Panc1 (cell line): Measurements from ENCODE around the gene SH3D21. TPM values are rescaled to one million over a fixed set of nuclear protein-coding genes. Genes with fewer than 3 reads are reported as not detected.

Source experiments
- ATAC-seq: fragments of 200-7000 bp; cut with Tn5 transposase; 2 replicates; pipeline ENCODE4 v1.9.1; 2020; ENCODE audit warnings: mild to moderate bottlenecking, moderate library complexity
- BruUV-seq: library from RNA; stranded (reverse); fragments of 400-500 nt; replicated peaks from 2 replicates; lab custom pipeline; 2021; lab: Mats Ljungman, UMichigan
- CTCF ChIA-PET: fragments of 300-600 bp; sonication (Branson Sonifier 250); formaldehyde crosslinking; loops from one replicate; lab custom pipeline; 2022; ENCODE audit warnings: antibody characterized with exemption; lab: Charles Lee
- POLR2A ChIA-PET: fragments of 300-600 bp; sonication (Branson Sonifier 250); formaldehyde crosslinking; loops from one replicate; lab custom pipeline; 2022; ENCODE audit warnings: antibody characterized with exemption; lab: Charles Lee
- DNase-seq: peaks from one replicate; pipeline ENCODE4 v3.0.0-alpha.2; 2010; ENCODE audit warnings: low read depth, low spot score
- H3K27ac ChIP-seq: 2 replicates; pipeline ENCODE4 v1.5.1; 2011; ENCODE audit warnings: mild to moderate bottlenecking, low read length, inconsistent platforms
- H3K27me3 ChIP-seq: fragments of 200-500 bp; sonication (Bioruptor generic); 2 replicates; pipeline ENCODE4 v1.6.0; 2014; ENCODE audit warnings: low read length, inconsistent platforms; ENCODE audit not compliant: control insufficient read depth, insufficient read depth
- H3K36me3 ChIP-seq: fragments of 200-500 bp; sonication (Bioruptor generic); 2 replicates; pipeline ENCODE4 v1.5.1; 2014; ENCODE audit warnings: inconsistent platforms, mild to moderate bottlenecking, low read length, moderate library complexity; ENCODE audit not compliant: control insufficient read depth, insufficient read depth
- H3K4me1 ChIP-seq: 2 replicates; pipeline ENCODE4 v1.5.1; 2011; ENCODE audit warnings: inconsistent platforms, mild to moderate bottlenecking, low read length, moderate library complexity; ENCODE audit not compliant: control insufficient read depth, insufficient read depth
- H3K4me3 ChIP-seq, 2 experiments: 2 replicates each; pipeline ENCODE4 v1.5.1; 2011 to 2012; ENCODE audit warnings: low read depth in 2 of 2, low read length in 2 of 2, mild to moderate bottlenecking in 2 of 2, inconsistent platforms in 1 of 2, moderate library complexity in 1 of 2
- H3K9me3 ChIP-seq: fragments of 200-500 bp; sonication (Bioruptor generic); 2 replicates; pipeline ENCODE4 v1.5.1; 2014; ENCODE audit warnings: low read depth, mild to moderate bottlenecking, inconsistent platforms, low read length, moderate library complexity; ENCODE audit not compliant: control insufficient read depth, insufficient read depth
- CTCF ChIP-seq: fragments of 450-650 bp; IDR thresholded peaks from 2 replicates; pipeline ENCODE4 v1.5.1; 2017; ENCODE audit warnings: mild to moderate bottlenecking
- POLR2AphosphoS5 ChIP-seq: IDR thresholded peaks from 2 replicates; pipeline ENCODE4 v1.6.1; 2012; ENCODE audit warnings: mild to moderate bottlenecking, low read depth, low read length, moderate library complexity
- REST ChIP-seq, 2 experiments: IDR thresholded peaks; 2 replicates each; pipeline ENCODE4 v1.6.1; 2011 to 2012; ENCODE audit warnings: low read depth in 2 of 2, control low read depth in 1 of 2, low read length in 1 of 2, mild to moderate bottlenecking in 1 of 2, moderate library complexity in 1 of 2; ENCODE audit not compliant: insufficient read depth in 1 of 2
- SIN3A ChIP-seq: IDR thresholded peaks from 2 replicates; pipeline ENCODE4 v1.6.1; 2012; ENCODE audit warnings: low read depth, mild to moderate bottlenecking, low read length, moderate library complexity, borderline replicate concordance; ENCODE audit not compliant: insufficient read depth
- TCF7L2 ChIP-seq: IDR thresholded peaks from 2 replicates; pipeline ENCODE4 v1.6.1; 2011; ENCODE audit warnings: mild to moderate bottlenecking, low read depth, low read length, inconsistent platforms
- in situ Hi-C: cut with HindIII; loops from 2 replicates; pipeline ENCODE4 v1.10.0; 2016; ENCODE audit warnings: low sequenced_read_pairs, low pct_unique_long_range_greater_than_20kb
- intact Hi-C: fragments of 100-400 bp; cut with micrococcal nuclease; formaldehyde crosslinking; loops from one replicate; pipeline ENCODE4 v1.10.0; 2022; ENCODE audit not compliant: unreplicated experiment
- total RNA-seq: library from RNA; stranded (reverse); gene quantifications from one replicate; pipeline ENCODE4 v1.2.1, GENCODE V29; 2021; ENCODE audit not compliant: unreplicated experiment

The SH3D21 gene
- total RNA-seq, 1 experiment from 2014 or later = 18.9 TPM

- no peaks in the 10 kb centered on the region for H3K27me3 ChIP-seq
- DNase-seq (no peak), ATAC-seq (no peak)
- POLR2A ChIA-PET = no interaction called here
- H3K4me3 ChIP-seq = no peak overlapping the region
- H3K4me1 ChIP-seq = peaks cover 19% of the 10 kb centered on the region
- H3K9me3 ChIP-seq = no peaks in the 10 kb centered on the region
- no peak for TF ChIP-seq SIN3A
- no peak for TF ChIP-seq CTCF
- TF ChIP-seq TCF7L2 = no peak
- TF ChIP-seq POLR2AphosphoS5 = no peak
- no peak for TF ChIP-seq REST (IDR thresholded peaks at IDR 0.05; ENCODE audit: insufficient read depth in 1 of 2, low read depth in 2 of 2, low read length in 1 of 2)
- intact Hi-C loops (no loop called here), in situ Hi-C loops (no loop called here)
- no peaks in the 10 kb centered on the region for H3K36me3 ChIP-seq
- no TSS peak for BruUV-seq
- H3K27ac ChIP-seq = peak overlapping the region; percentile 85; the same call in 1 of the 2 replicates
- CTCF ChIA-PET = interaction anchor here (0.9 kb wide), 1 partner anchor 18 kb away, joined by 3 read pairs; no protein-coding TSS in a partner anchor
Measured at GRCh38 chr1:36324353-36324703, 18.2 kb downstream of the SH3D21 start.

- TF ChIP-seq CTCF (no peak), TCF7L2 (no peak), POLR2AphosphoS5 (no peak), REST (IDR thresholded peaks at IDR 0.05; ENCODE audit: insufficient read depth in 1 of 2, low read depth in 2 of 2, low read length in 1 of 2) (no peak), SIN3A (no peak)
Measured at GRCh38 chr1:36326499-36326898, 20.3 kb downstream of the SH3D21 start.

More at GRCh38 chr1:36326499-36326898, 20.3 kb downstream of the SH3D21 start:
- DNase-seq (no peak), ATAC-seq (no peak)
- Histone ChIP-seq H3K4me1 (peaks cover 17% of the 10 kb centered on the region), H3K4me3 (no peak overlapping the region), H3K36me3 (no peaks in the 10 kb centered on the region), H3K9me3 (no peaks in the 10 kb centered on the region), H3K27me3 (no peaks in the 10 kb centered on the region), H3K27ac (no peak overlapping the region)
- POLR2A ChIA-PET = interaction anchor here (0.5 to 1.0 kb wide), 2 partner anchors 10 to 185 kb away, joined by 3 to 7 read pairs; no protein-coding TSS in a partner anchor
- no TSS peak for BruUV-seq
- CTCF ChIA-PET = no interaction called here
- intact Hi-C loops (no loop called here), in situ Hi-C loops (no loop called here)
